Activated naive CD4-positive, alpha-beta T cell treated with anti-CD3 and anti-CD28 coated beads, Interleukin-2, amount 10 ng/mL, durations not matched to agents 7 days and 5 days (primary cell): Measurements from ENCODE around the gene LSG1.

Experiments used
- CTCF ChIA-PET: fragments of 350-600 bp; sonication (Branson Sonifier 250); formaldehyde crosslinking; loops from one replicate; lab custom pipeline; 2021; ENCODE audit warnings: antibody characterized with exemption; lab: Charles Lee
- DNase-seq: peaks from one replicate; pipeline ENCODE4 v3.0.0-alpha.2; 2020
- H3K27ac Mint-ChIP-seq: one replicate; pipeline ENCODE4 v1.8.0; 2021; ENCODE audit warnings: mild to moderate bottlenecking, moderate library complexity, mixed read lengths
- H3K27me3 Mint-ChIP-seq: one replicate; pipeline ENCODE4 v1.8.0; 2021; ENCODE audit warnings: mild to moderate bottlenecking, mixed read lengths
- H3K36me3 Mint-ChIP-seq: one replicate; pipeline ENCODE4 v1.8.0; 2021; ENCODE audit warnings: mixed read lengths
- H3K4me1 Mint-ChIP-seq: one replicate; pipeline ENCODE4 v1.8.0; 2021; ENCODE audit warnings: mixed read lengths
- H3K4me3 Mint-ChIP-seq: one replicate; pipeline ENCODE4 v1.8.0; 2021; ENCODE audit warnings: mild to moderate bottlenecking, moderate library complexity, mixed read lengths
- H3K9me3 Mint-ChIP-seq: one replicate; pipeline ENCODE4 v1.8.0; 2021; ENCODE audit warnings: mixed read lengths

LSG1 gene

DNA sequence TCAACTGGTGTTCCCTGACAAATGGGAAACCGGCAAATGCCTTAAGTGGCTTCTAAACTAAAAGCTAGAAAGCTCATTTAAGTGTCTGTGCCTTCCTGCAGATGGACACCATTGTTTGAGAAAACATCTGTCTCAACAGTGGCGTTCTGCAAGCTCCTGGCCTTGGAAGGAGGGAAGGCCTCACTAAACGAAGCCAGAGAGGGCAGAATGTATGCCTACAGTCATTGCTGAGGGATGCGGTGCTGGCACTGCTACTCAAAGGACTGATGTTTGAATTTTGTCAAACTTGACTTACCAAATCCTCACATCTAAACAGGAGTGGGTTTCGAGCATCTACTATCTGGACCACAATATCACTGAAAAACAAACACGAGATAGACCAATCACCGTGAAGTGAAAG is 12.2 kb downstream of the LSG1 start:
- Mint-ChIP-seq H3K36me3 (peaks cover 47% of the 10 kb centered on the region), H3K4me1 (peaks cover 5% of the 10 kb centered on the region), H3K27me3 (no peaks in the 10 kb centered on the region), H3K4me3 (no peak overlapping the region), H3K27ac (no peak overlapping the region), H3K9me3 (no peaks in the 10 kb centered on the region)
- CTCF ChIA-PET = interaction anchor here (1.4 to 2.1 kb wide), 2 partner anchors 11 to 23 kb away, joined by 4 to 7 read pairs; no protein-coding TSS in a partner anchor
- DNase-seq = no peak

DNA sequence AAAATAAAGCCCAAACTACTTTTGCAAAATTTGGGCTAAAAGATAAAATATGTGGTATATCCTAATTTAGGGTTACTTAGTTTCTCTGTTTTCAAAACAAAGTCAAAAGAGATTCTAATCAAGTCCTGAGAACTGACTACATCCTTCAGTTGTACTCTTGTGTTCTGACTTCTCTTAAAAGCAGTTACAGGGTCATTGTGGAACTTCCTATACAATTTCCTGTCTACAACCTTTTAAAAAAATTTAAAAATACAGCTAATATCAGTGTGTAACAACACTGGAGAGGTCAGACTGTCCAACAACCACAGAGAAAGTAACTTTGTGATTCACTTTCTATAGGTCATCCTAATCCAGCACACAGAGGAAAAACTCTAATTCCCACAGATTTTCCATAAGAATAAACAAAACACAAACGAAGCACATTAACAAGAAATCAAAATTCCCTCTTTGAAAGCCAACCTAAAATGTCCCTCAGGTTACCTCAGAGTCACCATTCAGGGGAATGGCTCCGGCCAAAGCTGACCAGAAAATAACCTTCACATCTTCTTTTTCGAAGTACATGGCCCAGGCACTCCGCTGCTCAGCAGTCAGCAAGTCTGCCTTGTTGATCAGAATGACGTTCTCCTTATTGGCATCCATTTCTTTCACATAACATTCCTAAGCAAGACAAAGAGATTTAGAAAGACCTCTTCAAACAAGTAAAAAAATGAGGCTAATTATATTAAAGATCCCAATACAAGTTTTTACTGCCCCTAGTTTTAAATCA is 13.3 kb downstream of the LSG1 start:
- Mint-ChIP-seq H3K4me3 (no peak overlapping the region), H3K9me3 (no peaks in the 10 kb centered on the region), H3K4me1 (peaks cover 12% of the 10 kb centered on the region), H3K27me3 (no peaks in the 10 kb centered on the region), H3K27ac (no peak overlapping the region), H3K36me3 (peaks cover 53% of the 10 kb centered on the region)
- DNase-seq = no peak
- CTCF ChIA-PET = interaction anchor here (2.4 kb wide), 1 partner anchor 13 kb away, joined by 16 read pairs; the partner anchor contains the start of gene LSG1

DNA sequence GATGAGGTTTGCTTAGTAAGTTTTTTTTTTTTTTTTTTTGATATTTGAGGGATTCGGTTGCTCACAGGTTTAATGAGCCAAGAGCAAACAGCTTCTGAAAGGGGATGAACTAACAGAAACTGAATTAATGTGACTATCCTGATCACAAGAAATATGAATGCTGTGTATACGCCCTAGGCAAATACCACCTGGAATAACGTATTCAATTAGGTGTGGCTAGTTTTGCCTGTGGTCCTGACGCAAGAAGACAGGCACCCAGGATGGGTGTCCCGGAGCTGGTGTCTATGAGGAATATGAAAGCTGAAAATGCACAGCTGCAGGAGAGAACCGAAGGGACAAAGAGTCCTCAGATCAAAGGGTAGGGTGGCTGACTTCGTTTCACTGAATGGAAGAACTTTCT is 14.6 kb downstream of the LSG1 start:
- Mint-ChIP-seq H3K36me3 (peaks cover 60% of the 10 kb centered on the region), H3K27ac (no peak overlapping the region), H3K4me3 (no peak overlapping the region), H3K9me3 (no peaks in the 10 kb centered on the region), H3K27me3 (no peaks in the 10 kb centered on the region), H3K4me1 (peaks cover 12% of the 10 kb centered on the region)
- CTCF ChIA-PET = interaction anchor here (2.4 kb wide), 1 partner anchor 14 kb away, joined by 16 read pairs; the partner anchor contains the start of gene LSG1
- no peak for DNase-seq

DNA sequence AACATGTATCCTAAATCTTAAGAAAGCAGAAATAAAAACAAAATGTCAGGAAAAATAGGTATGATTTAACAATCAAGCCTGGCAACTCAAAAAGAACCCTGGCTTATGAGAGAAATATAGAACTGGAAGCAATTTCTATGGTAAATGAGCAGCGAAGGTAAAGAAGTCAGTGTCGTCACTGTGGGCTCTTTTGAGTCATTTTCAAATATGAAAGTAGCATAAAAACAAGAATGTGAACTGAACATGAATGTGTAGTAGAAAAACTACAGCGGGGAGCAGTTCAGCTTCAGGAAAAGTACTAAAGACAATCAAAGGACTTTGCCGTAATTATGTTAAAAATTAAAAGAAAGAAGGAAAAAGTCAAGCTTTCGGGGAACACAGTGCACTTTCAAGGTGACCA is 17.5 kb downstream of the LSG1 start:
- DNase-seq = no peak
- CTCF ChIA-PET = no interaction called here
- Mint-ChIP-seq H3K4me3 (no peak overlapping the region), H3K27ac (peak overlapping the region; percentile 63), H3K27me3 (no peaks in the 10 kb centered on the region), H3K4me1 (peaks cover 6% of the 10 kb centered on the region), H3K36me3 (peaks cover 72% of the 10 kb centered on the region), H3K9me3 (no peaks in the 10 kb centered on the region)

DNA sequence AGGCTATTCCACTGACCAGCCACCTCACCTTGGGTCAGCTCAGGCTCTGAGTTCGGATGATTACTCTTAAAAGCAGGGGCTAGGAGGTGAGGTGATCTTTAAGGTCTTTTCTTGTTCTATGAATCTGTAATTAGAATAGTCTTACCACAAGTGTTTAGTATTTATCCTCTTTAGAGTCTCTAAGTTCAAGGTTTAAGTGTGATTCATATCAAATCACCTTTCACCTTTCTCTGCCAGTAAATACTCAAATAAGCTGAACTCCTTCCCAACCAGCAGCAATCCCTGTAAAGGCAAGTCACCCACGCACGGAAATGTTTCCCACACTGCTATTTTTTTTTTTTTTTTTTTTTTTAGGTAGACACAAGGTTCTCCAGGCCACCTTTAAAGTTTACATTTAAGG is 24.2 kb downstream of the LSG1 start:
- Mint-ChIP-seq H3K36me3 (peaks cover 52% of the 10 kb centered on the region), H3K4me3 (no peak overlapping the region), H3K27ac (no peak overlapping the region), H3K4me1 (no peaks in the 10 kb centered on the region), H3K9me3 (no peaks in the 10 kb centered on the region), H3K27me3 (no peaks in the 10 kb centered on the region)
- CTCF ChIA-PET = no interaction called here
- DNase-seq = no peak

DNA sequence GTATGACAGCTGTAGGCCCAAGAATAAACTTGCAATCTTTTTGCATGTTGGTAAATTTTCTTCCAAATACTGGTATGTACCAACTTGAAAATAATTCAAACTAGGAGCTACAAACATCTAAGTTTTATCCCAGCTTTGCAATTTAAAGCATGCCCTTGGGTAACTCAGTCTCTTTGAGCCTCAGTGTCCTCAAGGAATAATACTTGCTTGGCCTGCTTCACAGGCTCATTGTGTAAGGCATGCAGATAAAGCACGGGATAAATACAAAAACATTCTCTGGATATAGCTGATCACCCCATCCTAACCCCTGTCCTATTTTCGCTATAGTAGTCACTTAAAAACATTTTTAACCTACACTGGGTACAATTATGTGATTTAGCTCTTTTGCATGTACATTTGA is 29.2 kb downstream of the LSG1 start:
- H3K4me3 Mint-ChIP-seq = no peak overlapping the region
- H3K27ac Mint-ChIP-seq = peak overlapping the region; percentile 10
- H3K27me3 Mint-ChIP-seq = no peaks in the 10 kb centered on the region
- H3K9me3 Mint-ChIP-seq = no peaks in the 10 kb centered on the region
- CTCF ChIA-PET = interaction anchor here (0.6 to 1.3 kb wide), 4 partner anchors 9 to 45 kb away, joined by 3 to 6 read pairs (median 4); partner anchors contain the start of gene TMEM44
- no peak for DNase-seq
- H3K36me3 Mint-ChIP-seq = peaks cover 38% of the 10 kb centered on the region
- H3K4me1 Mint-ChIP-seq = peaks cover 4% of the 10 kb centered on the region

DNA sequence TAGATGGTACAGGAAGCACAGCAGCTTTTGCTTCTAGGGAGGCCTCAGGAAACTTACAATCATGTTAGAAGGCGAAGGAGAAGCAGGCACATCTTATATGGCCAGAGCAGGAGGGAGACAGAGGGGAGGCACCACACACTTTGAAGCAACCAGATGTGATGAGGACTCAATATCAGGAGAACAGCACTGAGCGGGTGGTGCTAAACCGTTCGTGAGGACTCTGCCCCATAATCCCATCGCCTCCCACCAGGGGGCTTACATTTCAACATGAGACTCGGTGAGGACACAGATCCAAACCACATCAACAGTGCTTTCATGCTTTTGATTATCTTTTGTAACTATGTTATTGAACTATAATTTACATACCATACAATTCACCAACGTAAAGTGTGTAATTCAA is 31.2 kb downstream of the LSG1 start:
- H3K4me1 Mint-ChIP-seq = peaks cover 8% of the 10 kb centered on the region
- no peaks in the 10 kb centered on the region for H3K9me3 Mint-ChIP-seq
- peaks cover 32% of the 10 kb centered on the region for H3K36me3 Mint-ChIP-seq
- CTCF ChIA-PET = interaction anchor here (2.3 kb wide), 1 partner anchor 11 kb away, joined by 5 read pairs; no protein-coding TSS in a partner anchor
- no peak overlapping the region for H3K4me3 Mint-ChIP-seq
- H3K27me3 Mint-ChIP-seq = no peaks in the 10 kb centered on the region
- DNase-seq = peak; percentile 48
- no peak overlapping the region for H3K27ac Mint-ChIP-seq

DNA sequence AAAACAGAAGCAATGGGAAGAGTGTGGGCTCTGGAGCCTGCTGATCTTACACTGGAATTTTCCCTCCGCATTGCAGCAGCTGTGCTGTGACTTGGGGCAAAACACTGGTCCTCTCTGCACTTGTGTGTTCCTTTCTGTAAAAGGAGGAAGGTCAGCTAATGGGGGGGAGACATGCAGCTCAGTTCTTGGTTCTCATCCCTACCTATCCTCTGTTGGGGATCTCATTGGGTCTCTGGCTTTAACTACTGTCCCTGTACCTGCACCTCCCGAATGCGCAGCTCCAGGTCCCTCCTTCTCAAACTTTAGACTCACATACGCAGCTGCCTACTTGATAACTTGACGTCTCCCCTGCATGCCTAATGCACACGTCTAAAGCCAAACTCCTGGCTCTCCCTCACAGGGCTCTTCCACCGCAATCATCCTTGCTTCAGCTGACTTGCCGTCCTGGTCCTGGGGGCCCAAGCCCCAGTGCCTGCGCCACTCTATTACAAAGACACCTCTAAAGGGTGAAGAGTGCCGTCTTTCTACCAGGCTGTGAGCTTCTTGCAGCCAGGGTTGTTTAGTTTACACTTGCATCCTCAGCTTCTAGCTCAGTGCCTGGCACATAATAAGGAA is 32.9 kb downstream of the LSG1 start:
- H3K4me1 Mint-ChIP-seq = peaks cover 8% of the 10 kb centered on the region
- no peak overlapping the region for H3K4me3 Mint-ChIP-seq
- H3K36me3 Mint-ChIP-seq = peaks cover 19% of the 10 kb centered on the region
- CTCF ChIA-PET = interaction anchor here (0.5 to 1.3 kb wide), 3 partner anchors 44 to 611 kb away, joined by 3 to 5 read pairs (median 3); no protein-coding TSS in a partner anchor
- H3K27ac Mint-ChIP-seq = no peak overlapping the region
- no peaks in the 10 kb centered on the region for H3K27me3 Mint-ChIP-seq
- H3K9me3 Mint-ChIP-seq = no peaks in the 10 kb centered on the region
- DNase-seq = no peak

DNA sequence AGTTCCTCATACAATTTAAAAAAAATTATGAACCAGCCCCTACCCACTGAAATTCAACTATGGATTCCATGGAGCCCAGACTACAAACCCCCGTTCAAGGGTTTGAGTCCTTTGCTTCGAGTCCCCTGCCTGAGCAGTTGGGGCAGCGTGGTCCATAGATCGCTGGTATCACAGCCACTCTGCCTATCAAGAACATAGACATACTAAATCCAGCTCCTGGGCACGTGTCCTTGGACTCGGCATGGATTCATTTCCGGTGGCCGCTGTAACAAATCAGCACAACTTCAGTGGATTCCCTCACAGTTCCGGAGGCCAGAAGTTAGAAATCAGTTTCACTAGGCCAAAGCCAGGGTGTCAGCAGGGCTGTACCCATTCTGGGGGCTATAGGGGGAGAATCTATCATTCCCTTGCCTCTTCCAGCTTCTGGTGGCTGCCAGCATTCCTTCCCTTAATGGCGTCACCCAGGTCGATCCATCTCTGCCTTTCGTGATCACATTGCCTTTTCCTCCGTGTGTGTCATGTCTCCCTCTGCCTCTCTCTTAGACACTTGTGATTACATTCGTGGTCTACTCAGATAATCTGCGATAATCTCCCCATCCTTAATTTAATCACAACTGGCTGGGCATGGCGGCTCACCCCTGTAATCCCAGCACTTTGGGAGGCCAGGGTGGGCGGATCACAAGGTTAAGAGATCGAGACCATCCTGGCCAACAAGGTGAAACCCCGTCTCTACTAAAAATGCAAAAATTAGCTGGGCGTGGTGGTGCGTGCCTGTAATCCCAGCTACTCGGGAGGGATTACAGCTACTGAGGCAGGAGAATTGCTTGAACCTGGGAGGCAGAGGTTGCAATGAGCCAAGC is 34.2 kb downstream of the LSG1 start:
- CTCF ChIA-PET = interaction anchor here (1.3 kb wide), 1 partner anchor 50 kb away, joined by 3 read pairs; no protein-coding TSS in a partner anchor
- H3K4me3 Mint-ChIP-seq = no peak overlapping the region
- H3K36me3 Mint-ChIP-seq = peaks cover 16% of the 10 kb centered on the region
- no peaks in the 10 kb centered on the region for H3K9me3 Mint-ChIP-seq
- DNase-seq = no peak
- H3K27ac Mint-ChIP-seq = peak overlapping the region; percentile 52
- H3K4me1 Mint-ChIP-seq = peaks cover 15% of the 10 kb centered on the region
- peaks cover 4% of the 10 kb centered on the region for H3K27me3 Mint-ChIP-seq

DNA sequence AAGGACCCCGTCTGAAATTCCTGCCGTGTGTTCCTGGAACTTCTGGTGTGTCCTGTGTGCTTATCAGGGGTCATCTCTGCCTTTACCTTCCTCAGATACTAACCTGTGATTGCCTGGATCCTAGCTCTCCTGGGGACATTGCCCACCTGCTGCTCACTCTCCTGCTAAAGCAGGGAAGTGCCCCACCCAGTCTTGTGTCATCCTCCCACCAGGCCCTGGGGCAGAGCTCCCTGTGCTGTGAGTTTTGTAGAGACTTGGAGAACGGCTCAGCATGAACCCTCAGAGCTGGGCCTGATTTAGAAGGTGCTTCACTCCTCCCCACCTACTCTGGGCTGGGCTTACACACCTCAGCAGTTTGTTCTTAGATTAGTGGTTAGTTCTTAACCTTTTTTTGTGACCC is 34.9 kb downstream of the LSG1 start:
- H3K4me1 Mint-ChIP-seq = peaks cover 22% of the 10 kb centered on the region
- DNase-seq = no peak
- no peak overlapping the region for H3K4me3 Mint-ChIP-seq
- no peaks in the 10 kb centered on the region for H3K9me3 Mint-ChIP-seq
- peaks cover 6% of the 10 kb centered on the region for H3K27me3 Mint-ChIP-seq
- CTCF ChIA-PET = no interaction called here
- H3K27ac Mint-ChIP-seq = no peak overlapping the region
- H3K36me3 Mint-ChIP-seq = peaks cover 13% of the 10 kb centered on the region

DNA sequence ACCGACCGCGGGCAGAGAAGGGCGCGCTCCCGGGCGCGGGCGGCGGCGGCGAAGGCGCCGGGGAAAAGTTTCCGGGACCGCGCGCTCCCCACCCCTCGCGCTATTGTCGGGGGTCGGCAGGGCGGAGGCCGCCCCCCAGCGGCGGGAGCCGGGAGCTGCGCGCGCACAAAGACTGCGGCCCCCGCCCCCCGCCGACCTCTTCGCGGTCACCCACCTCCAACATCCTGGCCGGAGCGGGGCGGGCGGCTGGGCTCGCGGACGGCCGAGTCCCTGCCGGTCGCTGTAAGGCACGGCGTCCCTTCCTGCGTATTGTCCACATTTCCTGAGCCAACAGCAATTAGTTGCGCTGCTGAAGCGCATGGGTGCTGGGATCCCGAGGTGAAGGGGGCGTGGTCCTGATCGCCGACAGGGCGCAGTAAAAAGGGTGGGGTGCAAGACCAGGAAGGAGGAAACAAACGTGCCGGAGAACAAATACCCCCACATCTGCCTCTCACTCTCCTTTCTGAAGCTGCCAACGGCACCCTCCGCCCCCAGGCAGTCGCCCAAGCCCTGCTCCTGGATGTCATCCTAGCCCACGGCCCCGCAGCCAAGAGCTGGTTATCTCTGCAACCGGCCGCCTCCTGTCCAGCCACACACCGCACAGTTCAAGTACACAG is 38.5 kb downstream of the LSG1 start, which contains the start of gene TMEM44:
Gene TMEM44, minus strand, starts transcription at position 71 of the 656 bp plus-strand sequence. CDS start 204 bp downstream, outside the sequence.
- peaks cover 19% of the 10 kb centered on the region for H3K4me1 Mint-ChIP-seq
- H3K27ac Mint-ChIP-seq = peak within 1 kb of the TSS; percentile 52
- H3K27me3 Mint-ChIP-seq = peaks cover 15% of the 10 kb centered on the region
- peaks cover 9% of the 10 kb centered on the region for H3K9me3 Mint-ChIP-seq
- H3K36me3 Mint-ChIP-seq = peaks cover 3% of the 10 kb centered on the region
- peak; percentile 68 for DNase-seq
- peak within 1 kb of the TSS; percentile 82 for H3K4me3 Mint-ChIP-seq
- CTCF ChIA-PET = interaction anchor here (0.8 to 2.1 kb wide), 7 partner anchors 9 to 164 kb away, joined by 3 to 7 read pairs (median 6); partner anchors contain the start of gene LSG1

DNA sequence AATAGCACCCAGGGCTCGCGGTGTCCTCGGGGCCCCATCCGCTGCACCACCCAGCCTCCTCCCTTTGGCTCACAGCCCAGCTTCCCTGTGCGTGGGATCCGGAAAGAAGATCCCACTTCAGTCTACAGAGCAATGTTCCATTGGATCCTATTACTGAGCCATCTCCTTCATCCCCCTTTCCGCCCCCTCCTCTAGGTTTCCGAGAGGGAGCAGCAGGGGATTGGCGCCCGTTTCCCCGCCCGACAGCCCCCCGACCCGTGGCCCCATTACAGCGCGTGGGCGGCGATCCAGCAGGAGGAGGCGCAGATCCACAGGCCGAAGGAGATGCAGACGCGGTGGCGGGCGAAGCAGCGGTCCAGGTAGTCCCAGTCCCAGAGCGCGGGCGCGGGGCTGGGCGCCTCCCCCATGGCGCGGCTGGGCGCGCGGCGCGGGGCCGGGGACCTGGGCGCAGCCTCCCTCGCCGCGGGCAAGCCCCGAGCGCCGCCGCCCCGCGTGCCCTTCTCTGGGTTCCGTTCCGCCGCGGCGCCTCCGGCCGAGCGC is 39.1 kb downstream of the LSG1 start:
- DNase-seq = no peak
- Mint-ChIP-seq H3K36me3 (peaks cover 3% of the 10 kb centered on the region), H3K27me3 (peaks cover 15% of the 10 kb centered on the region), H3K27ac (no peak overlapping the region), H3K4me1 (peaks cover 19% of the 10 kb centered on the region), H3K4me3 (peak overlapping the region; percentile 82), H3K9me3 (peaks cover 9% of the 10 kb centered on the region)
- CTCF ChIA-PET = interaction anchor here (0.6 to 2.1 kb wide), 6 partner anchors 10 to 1819 kb away, joined by 4 to 7 read pairs (median 6); partner anchors contain the start of gene LSG1

DNA sequence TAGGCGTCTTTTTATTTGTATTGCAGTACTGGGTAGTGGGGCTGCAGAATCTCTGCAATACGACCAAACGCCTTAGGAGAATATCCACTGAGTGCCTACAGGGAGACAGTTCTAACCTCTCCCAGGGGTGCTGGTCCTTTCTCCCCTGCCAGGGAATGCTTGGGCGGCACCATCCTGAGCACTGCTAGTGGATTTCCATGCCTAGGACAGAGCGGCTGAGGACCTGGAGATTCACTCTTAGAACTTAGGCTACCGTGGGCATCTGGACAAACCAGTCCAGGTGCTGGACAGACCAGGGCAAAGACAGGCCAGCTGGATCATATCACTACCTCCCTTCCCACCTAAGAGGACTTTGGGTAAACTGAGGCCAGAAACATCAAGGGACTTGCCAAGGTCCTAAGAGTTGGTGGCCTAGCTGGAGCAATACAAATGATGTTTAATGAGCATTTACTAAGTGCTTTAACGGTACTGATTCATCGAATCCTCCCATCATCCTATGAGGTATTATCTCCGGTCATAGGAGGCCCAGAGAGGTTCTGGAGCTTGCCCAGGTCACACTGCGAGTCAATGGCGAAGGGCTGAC is 39.7 kb downstream of the LSG1 start:
- Mint-ChIP-seq H3K9me3 (peaks cover 9% of the 10 kb centered on the region), H3K27ac (no peak overlapping the region), H3K27me3 (peaks cover 15% of the 10 kb centered on the region), H3K4me3 (peak overlapping the region; percentile 82), H3K36me3 (peaks cover 3% of the 10 kb centered on the region), H3K4me1 (peaks cover 19% of the 10 kb centered on the region)
- CTCF ChIA-PET = interaction anchor here (0.6 kb wide), 1 partner anchor 1818 kb away, joined by 4 read pairs; no protein-coding TSS in a partner anchor
- no peak for DNase-seq
